Measurements from ENCODE around the gene GARIN5A. TPM values are rescaled to one million over a fixed set of nuclear protein-coding genes. Genes with fewer than 3 reads are reported as not detected.
A peak's percentile ranks its signal among the peaks of the same experiment; 100 is the strongest.

GARIN5A gene
- total and polyA plus RNA-seq, 8 donors: 0.55 to 3.1 (median 1.4) TPM; not detected in 2

DNA sequence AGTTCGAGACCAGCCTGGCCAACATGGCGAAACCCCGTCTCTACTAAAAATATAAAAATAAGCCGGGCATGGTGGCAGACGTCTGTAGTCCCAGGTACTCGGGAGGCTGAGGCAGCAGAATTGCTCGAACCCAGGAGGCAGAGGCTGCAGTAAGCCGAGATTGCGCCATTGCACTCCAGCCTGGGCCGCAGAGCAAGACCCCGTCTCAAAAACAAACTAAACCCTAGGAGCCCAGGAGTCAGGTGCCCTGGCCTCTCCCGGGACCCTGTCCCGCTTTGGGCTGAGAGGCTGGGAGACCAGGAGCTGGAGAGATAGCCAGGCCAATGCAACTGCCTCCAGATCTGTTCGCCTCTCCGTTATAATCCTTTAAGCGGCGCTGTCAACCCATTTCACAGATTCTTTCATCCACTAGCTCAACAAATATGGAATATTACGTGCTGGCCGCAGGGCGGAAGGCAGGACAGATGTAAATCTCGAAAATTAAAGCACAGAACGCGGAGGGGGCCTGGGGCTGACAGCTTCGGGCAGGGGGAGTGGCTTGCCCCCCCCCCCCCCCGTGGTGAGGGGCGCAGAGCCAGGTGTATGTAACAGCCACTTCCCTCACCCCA is 49.2 kb downstream of the GARIN5A start:
- TF ChIP-seq EP300 (IDR thresholded peaks at IDR 0.05) (no peak), POLR2A (IDR thresholded peaks at IDR 0.05) (no peak), POLR2AphosphoS5 (IDR thresholded peaks at IDR 0.05) (no peak)
- TF ChIP-seq, protein P1, sequence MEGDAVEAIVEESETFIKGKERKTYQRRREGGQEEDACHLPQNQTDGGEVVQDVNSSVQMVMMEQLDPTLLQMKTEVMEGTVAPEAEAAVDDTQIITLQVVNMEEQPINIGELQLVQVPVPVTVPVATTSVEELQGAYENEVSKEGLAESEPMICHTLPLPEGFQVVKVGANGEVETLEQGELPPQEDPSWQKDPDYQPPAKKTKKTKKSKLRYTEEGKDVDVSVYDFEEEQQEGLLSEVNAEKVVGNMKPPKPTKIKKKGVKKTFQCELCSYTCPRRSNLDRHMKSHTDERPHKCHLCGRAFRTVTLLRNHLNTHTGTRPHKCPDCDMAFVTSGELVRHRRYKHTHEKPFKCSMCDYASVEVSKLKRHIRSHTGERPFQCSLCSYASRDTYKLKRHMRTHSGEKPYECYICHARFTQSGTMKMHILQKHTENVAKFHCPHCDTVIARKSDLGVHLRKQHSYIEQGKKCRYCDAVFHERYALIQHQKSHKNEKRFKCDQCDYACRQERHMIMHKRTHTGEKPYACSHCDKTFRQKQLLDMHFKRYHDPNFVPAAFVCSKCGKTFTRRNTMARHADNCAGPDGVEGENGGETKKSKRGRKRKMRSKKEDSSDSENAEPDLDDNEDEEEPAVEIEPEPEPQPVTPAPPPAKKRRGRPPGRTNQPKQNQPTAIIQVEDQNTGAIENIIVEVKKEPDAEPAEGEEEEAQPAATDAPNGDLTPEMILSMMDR (IDR thresholded peaks at IDR 0.05): no peak
- intact Hi-C loops (cut with DNase I; ENCODE audit: low total_unique reads): no loop called here
- Histone ChIP-seq H3K27me3 (peaks cover 0 to 59% (median 10%) of the 10 kb centered on the region in 3 donors), H3K4me3 (peak overlapping the region; percentile 10 to 37 (median 18)), H3K27ac (peak overlapping the region in 4 of 5 donors; percentile 28 to 60 (median 40)), H3K4me1 (peaks cover 7 to 27% (median 19%) of the 10 kb centered on the region in 4 donors), H3K9me3 (no peaks in the 10 kb centered on the region), H3K36me3 (no peaks in the 10 kb centered on the region)
- no peak for DNase-seq
- WGBS, 5 donors: 78 to 84% (median 82%) methylated on average over 26 of the region's 26 CpGs

DNA sequence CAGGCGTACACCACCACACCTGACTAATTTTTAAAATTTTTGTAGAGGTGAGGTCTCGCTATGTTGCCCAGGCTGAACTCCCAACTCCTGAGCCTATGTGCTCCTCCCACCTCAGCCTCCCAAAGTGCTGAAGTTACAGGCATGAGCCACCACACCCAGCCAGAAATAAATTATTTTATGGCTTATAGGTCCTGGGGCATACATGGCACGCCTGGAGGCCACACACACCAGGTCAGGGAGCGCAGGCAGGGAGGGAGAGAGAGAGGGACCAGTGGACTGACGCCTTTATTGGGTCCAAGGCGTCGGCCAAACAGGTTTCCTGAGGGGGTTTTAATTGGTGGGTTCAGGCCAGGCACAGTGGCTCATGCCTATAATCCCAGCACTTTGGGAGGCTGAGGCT is 51.1 kb downstream of the GARIN5A start:
- H3K4me3 ChIP-seq: no peak overlapping the region
- no peaks in the 10 kb centered on the region for H3K9me3 ChIP-seq
- no peak overlapping the region for H3K27ac ChIP-seq
- peaks cover 0 to 9% (median 4%) of the 10 kb centered on the region in 4 donors for H3K4me1 ChIP-seq
- no peak for DNase-seq
- H3K36me3 ChIP-seq: no peaks in the 10 kb centered on the region
- TF ChIP-seq POLR2AphosphoS5 (IDR thresholded peaks at IDR 0.05) (no peak), EP300 (IDR thresholded peaks at IDR 0.05) (no peak), POLR2A (IDR thresholded peaks at IDR 0.05) (no peak)
- TF ChIP-seq, protein P1 (IDR thresholded peaks at IDR 0.05): no peak
- 53 to 94% (median 80%) methylated on average over 4 to 7 of the region's 7 CpGs for whole genome bisulfite sequencing, 5 donors
- intact Hi-C loops (cut with DNase I; ENCODE audit: low total_unique reads): no loop called here
- peaks cover 0 to 66% (median 4%) of the 10 kb centered on the region in 3 donors for H3K27me3 ChIP-seq

DNA sequence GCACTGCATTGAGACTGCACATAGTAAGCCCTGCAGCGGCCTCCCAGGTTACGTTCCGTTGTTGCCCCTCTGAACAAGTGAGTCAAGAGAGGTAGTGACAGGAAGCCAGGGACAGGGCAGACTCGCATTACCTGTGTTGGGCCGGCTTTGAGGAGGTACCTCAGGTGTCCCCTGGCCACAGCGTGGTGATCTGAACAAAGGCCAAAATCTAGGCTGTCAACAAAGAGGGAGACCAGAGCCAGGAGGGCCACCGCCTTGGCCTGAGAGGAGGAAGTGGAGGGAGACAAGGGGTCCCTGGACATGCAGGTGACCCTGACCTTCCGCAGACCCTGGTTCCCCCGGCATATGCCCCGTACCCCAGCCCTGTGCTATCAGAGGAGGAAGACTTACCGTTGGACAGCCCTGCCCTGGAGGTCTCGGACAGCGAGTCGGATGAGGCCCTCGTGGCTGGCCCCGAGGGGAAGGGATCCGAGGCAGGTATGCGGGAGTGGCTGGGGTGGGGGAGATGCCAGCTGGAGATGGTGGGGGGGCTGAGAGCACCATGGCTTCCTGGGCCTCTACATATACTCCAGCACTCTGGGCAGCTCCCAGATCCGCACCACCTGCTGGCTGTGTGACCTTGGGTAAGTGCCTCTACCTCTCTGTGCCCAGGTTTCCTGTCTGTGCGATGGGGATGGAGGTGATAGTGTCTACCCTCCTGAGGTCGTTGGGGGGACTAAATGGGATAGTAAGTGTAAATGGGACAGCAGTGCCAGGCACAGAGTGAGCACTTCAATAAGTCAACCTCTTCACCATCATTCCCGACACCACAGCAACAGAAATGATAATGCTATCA is 53.2 kb downstream of the GARIN5A start:
- DNase-seq: no peak
- WGBS, 5 donors: 66 to 79% (median 73%) methylated on average over 8 to 22 of the region's 22 CpGs
- intact Hi-C loops (cut with DNase I; ENCODE audit: low total_unique reads): no loop called here
- Histone ChIP-seq H3K36me3 (no peaks in the 10 kb centered on the region), H3K27me3 (peaks cover 0 to 66% (median 15%) of the 10 kb centered on the region in 3 donors), H3K9me3 (no peaks in the 10 kb centered on the region), H3K4me1 (peaks cover 0 to 14% (median 10%) of the 10 kb centered on the region in 4 donors), H3K4me3 (no peak overlapping the region), H3K27ac (no peak overlapping the region)
- no peak for TF ChIP-seq POLR2AphosphoS5 (IDR thresholded peaks at IDR 0.05)
- TF ChIP-seq EP300 (IDR thresholded peaks at IDR 0.05): no peak
- no peak for TF ChIP-seq POLR2A (IDR thresholded peaks at IDR 0.05)
- TF ChIP-seq, protein P1 (IDR thresholded peaks at IDR 0.05): no peak

DNA sequence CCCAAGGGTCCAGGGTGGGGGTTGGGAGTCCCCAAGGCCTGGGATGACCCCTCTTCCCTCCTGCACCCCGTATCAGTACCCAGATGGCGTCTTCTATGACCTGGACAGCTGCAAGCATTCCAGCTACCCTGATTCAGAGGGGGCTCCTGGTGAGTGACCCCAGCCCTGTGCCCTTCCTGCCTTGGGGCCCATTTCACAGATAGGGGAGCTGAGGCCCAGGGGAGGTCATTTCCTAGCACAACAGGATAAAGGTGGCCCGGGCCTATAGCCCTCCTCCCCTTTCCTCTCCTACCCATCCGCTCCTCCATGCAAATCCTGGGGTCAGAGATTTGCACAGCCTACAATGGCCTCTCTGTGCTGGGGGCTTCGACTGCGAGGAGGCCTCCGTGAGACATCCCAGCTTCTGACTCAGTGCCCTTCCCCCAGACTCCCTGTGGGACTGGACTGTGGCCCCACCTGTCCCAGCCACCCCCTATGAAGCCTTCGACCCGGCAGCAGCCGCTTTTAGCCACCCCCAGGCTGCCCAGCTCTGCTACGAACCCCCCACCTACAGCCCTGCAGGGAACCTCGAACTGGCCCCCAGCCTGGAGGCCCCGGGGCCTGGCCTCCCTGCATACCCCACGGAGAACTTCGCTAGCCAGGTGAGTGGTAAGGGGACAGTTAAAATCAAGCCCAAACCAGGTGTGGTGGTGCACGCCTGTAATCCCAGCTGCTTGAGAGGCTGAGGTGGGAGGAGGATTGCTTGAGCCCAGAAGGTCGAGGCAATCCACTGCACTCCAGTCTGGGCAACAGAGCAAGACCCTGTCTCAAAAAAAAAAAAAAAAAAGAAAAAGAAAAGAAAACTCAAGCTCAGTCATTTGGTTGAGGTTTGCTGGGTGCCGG is 54.0 kb downstream of the GARIN5A start:
- Histone ChIP-seq H3K27me3 (peaks cover 0 to 69% (median 22%) of the 10 kb centered on the region in 3 donors), H3K27ac (no peak overlapping the region), H3K4me1 (peaks cover 0 to 16% (median 13%) of the 10 kb centered on the region in 4 donors), H3K9me3 (no peaks in the 10 kb centered on the region), H3K4me3 (no peak overlapping the region), H3K36me3 (no peaks in the 10 kb centered on the region)
- DNase-seq: no peak
- TF ChIP-seq, protein P1 (IDR thresholded peaks at IDR 0.05): no peak
- TF ChIP-seq POLR2AphosphoS5 (IDR thresholded peaks at IDR 0.05): no peak
- TF ChIP-seq POLR2A (IDR thresholded peaks at IDR 0.05): no peak
- no peak for TF ChIP-seq EP300 (IDR thresholded peaks at IDR 0.05)
- WGBS, 5 donors: 82 to 89% (median 83%) methylated on average over 17 to 18 of the region's 18 CpGs
- intact Hi-C loops (cut with DNase I; ENCODE audit: low total_unique reads): no loop called here
